GM18867 (cell line): Measurements from ENCODE around the gene UBASH3B.
"Not testable (repeated sequence)": the region's sequence is repeated elsewhere in the genome, so short reads cannot be mapped to it uniquely, and the experiment has no call there.

Experiments
- ATAC-seq: cut with Tn5 transposase; IDR thresholded peaks from one replicate; pipeline ENCODE4 v1.9.1; 2021; ENCODE audit warnings: mild to moderate bottlenecking, moderate library complexity; ENCODE audit not compliant: unreplicated experiment

UBASH3B gene

DNA sequence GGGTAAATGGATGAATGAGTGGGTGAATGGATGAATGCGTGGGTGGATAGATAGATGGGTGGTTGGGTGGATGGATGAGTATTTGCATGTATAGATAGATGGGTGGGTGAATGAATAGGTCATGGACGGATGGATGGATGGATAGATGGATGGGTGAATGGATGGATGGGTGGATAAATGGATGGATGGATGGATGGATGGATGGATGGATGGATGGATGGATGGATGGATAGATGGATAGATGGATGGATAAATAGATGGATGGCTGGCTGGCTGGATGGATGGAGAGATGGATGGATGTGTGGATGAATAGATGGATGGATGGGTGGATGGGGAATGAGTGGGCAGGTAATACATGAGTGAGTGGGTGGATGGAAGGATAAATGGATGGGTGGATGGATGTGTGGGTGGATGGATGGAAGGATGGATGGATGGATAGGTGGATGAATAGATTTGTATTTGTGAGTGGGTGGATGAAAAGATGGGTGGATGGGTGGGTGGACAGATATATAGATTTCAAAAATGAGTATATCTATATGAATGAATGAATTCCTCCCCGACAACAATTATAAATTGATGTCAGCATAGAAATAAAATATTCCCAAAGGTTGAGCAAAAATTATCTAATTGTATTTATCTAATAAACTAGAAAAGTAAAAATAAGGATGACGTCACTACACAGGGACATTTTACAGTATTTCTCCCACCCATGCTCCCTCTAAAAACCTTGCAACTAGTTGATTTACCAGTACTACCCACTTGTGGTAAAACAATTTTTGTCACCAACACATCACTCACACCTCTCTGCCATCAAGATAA is 182.2 kb downstream of the UBASH3B start:
- ATAC-seq: no peak

DNA sequence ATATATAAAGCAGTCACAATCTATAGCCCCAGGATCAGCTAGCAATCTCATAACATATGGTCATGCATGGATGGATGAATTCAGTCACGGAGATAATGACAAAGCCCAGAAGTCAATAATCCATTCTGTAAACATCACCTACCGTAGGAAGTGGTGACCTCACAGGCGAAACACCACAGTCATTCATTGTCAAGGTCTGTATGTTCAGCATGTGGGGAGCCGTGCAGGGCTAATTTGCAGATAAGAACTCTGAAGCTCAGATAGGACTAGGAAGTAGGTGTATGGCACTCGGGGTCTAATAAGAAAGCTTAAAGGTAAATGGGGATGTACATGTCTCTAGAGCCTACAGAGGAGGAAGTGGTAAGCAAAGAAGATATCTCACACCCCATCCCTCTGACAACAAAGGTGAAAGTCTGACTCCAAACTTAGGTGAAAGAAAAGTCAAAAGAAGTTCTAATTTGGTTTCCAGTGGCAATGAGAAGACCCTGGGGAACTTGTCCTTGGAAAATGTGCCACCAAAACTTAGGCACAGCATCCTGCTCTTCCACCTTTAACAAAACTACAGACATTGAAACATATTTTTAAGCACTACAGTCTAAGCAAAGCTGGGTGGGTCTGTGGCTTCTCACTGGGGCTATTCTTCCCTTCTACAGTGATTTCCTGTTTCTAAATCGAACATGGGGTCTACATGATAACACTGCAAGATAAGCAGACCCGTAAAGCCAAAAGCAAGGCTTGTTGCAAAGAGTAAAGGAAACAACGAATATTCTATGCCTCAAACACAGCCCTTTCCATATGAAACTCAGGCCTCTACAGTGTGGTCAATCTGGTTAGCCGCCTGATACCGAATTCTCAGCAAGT is 188.0 kb downstream of the UBASH3B start:
- peak; percentile 74 for ATAC-seq

DNA sequence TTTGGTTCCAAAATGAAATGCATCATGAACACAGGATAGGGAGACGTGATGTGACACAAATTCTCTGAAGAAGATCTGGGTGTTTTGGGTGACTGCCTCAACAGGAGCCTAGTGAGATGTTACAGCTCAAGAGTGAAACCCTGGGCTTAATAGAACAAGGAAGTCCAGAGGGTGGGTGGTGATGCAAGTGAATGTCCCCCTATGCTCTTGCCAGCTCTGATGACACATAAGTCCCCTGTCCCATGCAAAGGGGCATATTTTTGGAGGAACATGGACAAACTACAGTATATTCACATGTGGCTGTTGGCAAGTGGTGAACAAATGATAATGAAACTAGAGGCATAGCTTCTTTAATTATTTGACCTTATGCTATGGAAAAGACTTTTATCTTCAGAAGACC is 191.9 kb downstream of the UBASH3B start:
- ATAC-seq: no peak

DNA sequence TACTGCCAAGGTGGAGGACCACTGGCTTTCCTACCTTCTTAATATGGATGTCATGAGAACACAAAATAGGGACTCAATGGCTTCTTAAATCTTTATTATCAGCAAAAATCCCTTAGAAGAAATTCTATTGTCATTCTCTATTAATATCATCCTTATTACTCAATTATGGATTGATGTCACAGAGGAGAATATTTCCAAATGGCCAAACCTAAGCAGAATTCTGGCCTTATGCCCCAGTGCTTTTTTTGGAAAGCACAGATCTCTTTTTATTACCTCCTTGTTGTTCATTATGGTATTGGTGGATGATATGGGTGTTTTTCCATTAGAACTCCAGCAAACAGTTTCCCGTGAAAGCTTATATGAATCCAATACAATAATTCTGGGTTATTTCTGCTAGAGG is 192.7 kb downstream of the UBASH3B start:
- ATAC-seq: no peak

DNA sequence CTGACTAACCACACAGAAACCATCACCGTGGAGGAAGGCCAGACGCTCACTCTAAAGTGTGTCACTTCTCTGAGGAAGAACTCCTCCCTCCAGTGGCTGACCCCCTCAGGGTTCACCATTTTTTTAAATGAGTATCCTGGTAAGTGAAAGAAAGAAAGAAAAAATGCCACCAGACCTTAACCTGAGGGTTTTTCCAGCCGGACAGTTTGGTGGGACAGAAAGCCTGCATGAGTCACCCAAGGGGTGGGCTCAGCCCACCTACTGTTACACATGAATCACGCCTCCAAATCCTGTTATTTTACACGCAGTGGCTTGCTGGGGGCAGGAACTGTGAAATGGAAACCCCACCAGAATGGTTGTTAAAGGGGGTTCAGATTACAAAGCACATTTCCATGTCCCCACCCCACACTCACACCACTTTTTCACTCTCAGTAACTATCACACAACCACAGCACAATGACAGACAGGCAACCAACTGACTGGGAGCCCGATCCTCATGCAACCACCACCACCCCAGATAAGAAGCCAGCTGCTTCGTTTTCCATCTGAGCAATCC is 194.6 kb downstream of the UBASH3B start:
- ATAC-seq: no peak

DNA sequence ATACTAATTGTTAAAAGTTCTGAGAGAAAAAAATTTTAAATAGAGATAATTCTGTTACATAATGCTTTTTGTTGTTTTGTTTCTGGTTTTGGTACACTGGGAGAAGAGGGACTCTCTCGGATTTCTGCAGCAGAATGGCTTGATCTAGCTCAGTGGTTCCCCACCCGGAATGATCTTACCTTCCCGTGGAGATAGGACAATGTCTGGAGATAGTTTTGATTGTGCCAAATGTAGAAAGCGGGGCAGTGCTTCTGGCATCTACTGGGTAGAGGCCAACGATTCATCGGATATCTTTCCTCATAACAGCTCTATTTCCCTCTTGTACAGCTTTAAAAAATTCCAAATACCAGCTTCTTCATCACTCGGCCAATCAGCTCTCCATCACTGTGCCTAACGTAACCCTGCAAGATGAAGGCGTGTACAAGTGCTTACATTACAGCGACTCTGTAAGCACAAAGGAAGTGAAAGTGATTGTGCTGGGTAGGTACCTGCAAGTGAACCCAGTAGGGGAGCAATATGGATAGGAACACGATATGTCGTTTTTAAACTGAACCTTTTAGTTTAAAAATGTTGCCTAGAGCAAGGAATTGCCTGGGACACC is 195.9 kb downstream of the UBASH3B start:
- ATAC-seq: peak; percentile 70

DNA sequence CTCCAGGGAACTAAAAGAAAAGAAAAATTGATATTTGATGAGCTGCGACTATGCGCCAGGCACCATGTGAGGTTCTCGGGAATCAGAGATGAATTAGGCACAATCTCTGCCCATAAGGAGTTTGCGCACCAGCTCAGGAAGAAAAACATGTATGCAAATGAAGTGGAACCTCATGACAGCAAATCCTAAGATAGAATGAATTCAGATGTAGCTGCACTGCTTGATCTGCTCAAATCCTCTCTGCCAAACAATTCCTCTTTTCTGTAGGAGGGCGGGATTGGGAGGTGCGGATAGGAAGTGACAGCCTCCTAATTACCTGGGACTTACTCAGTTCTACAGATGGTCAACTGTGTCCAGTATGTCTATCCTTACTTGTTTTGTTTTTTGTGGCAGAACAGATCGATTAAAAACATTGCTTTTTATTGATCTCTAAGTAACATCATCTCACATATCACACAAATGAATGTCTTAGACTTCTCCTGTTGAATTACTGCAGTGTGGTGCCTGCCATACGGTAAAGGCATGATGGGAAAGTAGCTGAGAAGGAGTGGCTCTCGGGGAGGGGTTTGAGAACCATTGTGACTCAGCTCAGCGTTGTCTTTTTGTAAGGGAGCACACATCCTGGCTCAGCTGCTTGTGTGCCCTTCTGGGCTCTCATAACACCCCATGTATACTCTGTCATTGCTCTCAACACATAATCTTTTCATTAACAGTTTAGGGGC is 196.7 kb downstream of the UBASH3B start:
- no peak for ATAC-seq

DNA sequence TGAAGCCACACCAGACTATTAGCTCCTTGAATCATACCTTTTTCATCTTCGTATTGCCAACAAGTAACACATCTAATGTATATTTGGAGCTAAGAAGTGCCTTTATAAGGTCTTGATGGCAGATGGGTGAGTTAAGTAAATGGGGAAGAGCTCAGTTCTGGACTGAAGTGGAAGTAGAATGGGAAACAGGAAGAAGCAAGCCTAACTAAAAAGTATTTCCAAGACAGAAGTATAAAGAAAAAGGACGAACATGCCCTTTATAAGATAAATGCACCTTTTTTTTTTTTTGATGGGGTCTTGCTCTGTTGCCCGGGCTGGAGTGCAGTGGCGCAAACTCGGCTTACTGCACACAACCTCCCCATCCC is 197.3 kb downstream of the UBASH3B start:
- no peak for ATAC-seq

DNA sequence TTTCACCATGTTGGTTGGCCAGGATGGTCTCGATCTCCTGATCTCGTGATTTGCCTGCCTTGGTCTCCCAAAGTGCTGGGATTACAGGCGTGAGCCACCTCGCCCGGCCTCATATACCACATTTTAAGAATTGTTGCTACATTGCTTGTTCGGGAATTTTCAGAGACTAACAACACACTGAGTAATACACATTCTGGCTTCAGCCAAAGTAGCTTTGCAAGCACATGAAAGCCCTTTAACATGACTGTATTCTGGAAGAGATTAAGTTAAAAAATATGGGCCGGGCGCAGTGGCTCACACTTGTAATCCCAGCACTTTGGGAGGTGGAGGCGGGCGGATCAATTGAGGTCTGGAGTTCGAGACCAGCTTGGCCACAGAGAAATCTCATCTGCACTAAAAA is 197.7 kb downstream of the UBASH3B start:
- no peak for ATAC-seq

DNA sequence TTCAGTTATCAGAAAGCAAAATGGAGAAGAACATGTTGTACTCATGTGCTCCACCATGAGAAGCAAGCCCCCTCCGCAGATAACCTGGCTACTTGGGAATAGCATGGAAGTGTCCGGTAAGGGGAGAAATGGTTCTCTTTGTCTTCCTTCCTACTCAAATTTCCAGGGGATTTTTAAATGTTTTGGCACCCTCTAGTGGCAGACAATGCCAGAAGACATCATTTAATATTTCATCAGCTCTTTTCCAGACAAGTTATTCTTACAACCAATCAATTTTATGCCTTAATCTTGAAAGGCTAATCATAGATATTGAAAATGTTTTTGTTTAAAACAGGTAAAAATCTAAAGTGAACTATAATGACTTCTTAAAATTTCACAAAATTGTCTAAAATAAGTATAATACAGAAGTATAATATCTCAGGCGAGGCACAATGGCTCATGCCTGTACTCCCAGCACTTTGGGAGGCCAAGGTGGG is 198.5 kb downstream of the UBASH3B start:
- no peak for ATAC-seq

DNA sequence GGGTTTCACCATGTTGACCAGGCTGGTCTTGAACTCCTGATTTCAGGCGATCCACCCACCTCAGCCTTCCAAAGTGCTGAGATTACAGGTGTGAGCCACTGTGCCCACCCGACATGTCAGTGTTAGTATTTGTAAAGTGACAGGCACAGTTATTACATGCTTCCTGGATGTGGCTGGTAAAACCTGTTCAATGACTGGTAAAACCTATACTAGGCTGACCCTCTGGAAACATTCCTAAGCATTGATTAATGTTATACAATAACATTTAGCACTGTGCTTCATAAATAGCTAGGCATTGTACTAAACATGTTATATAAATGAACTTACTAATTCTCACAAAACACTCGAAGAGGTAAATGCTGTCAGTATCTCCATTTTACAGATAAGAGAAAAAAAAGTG is 206.1 kb downstream of the UBASH3B start:
- ATAC-seq: no peak

DNA sequence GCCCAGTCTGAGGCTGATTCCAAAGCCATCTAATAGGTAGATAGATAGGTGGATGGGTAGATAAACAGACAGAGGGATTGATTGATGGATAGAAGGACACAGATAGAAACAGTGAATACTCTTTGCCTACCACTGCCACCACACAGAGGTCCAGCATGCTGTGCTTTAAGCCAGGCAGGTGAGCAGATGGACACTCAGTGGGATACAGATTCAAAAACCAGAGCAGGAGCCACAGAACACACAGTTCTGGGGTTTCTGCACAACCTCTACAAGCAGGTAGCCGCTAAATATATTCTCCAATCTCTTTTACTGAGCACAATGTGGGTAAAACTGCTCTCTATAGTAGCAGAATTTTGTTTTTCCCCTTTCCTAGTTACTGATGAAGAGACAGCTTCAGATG is 206.6 kb downstream of the UBASH3B start:
- no peak for ATAC-seq

DNA sequence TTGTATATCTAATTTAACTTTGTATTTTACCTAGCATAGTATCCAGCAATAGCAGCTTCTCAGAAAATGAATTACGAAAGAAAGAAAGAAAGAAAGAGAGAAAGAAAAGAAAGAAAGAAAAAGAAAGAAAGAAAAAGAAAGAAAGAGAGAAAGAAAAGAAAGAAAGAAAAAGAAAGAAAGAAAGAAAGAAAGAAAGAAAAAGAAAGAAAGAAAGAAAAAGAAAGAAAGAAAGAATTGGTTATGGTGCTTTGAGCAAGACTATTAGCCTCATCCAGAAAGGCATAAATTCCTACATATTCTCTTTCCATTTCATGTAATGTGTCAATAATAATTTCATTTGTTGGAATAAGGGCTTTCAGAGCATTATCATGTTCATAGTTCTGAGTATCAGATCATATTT is 207.6 kb downstream of the UBASH3B start:
- ATAC-seq: not testable (repeated sequence)

DNA sequence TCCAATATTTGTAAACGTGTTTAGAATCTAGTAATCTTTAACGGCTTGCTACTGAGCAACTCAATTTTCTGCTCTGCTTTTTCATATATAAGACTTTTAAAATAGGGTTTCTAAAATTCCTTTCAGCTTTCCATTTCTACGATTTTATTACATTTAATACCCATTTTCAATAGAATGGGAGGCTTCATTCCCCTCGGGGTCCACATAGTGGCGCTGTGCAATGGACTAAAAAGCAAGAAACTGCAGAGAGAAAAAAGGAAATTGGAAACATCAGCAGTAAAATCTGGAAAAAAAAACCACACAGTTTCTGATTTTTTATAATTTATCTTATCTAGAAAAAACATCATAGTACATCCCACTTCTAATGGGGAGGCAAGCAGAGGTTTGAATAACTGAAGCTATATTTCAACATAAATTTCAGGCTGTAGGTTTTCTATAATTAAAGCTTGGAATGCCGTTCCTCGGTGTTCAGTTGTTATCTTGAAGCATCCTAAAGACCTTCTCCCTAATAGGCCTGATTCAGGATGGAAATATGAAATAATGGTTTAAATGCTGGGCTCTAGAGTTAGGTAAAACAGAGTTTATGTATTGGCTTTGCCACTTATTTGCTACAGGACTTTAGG is 208.3 kb downstream of the UBASH3B start:
- ATAC-seq: no peak
